ENCODE results near the gene CYB561. TPM values are rescaled to one million over a fixed set of nuclear protein-coding genes. Genes with fewer than 3 reads are reported as not detected.
A peak's percentile ranks its signal among the peaks of the same experiment; 100 is the strongest.

The CYB561 gene
- total RNA-seq, 2 donors from 2014 or later: 50.8 to 69.9 TPM

DNA sequence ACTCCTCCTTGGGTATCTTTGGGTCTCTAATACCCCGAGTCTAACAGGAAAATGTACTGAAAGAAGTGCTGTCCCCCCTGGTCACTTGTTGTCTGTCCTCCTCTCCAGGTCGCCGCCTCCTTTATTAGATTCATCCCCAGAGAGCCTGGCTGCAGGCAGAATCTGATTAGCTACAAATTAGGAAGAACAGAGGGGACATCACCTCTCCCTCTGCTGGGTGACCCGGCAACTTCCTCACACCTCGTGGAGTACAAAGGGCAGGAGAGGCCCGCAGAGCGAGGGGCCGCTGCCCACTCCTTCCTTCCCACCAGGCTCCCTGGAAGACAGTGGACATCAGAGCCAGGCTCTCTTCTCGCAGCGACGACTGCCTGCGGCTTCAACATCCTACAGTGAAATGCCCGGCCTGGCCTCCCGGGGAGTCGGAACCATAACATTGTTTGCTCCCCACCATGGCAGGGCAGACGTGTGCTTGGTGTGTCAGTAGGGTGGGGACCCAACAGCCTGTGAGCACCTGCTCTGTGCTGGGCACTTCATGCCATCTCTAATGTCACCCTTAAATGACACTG is 5.3 kb downstream of the CYB561 start:
- H3K27ac Mint-ChIP-seq: peak overlapping the region; percentile 99
- H3K36me3 Mint-ChIP-seq (ENCODE audit: low read depth): no peaks in the 10 kb centered on the region
- H3K4me3 Mint-ChIP-seq: peak overlapping the region; percentile 93
- ATAC-seq: no peak
- H3K27me3 Mint-ChIP-seq: no peaks in the 10 kb centered on the region
- no peaks in the 10 kb centered on the region for H3K9me3 ChIP-seq (ENCODE audit: control insufficient read depth, low read length, poor library complexity, severe bottlenecking)
- DNase-seq: no peak
- H3K4me1 Mint-ChIP-seq: peaks cover 36% of the 10 kb centered on the region

DNA sequence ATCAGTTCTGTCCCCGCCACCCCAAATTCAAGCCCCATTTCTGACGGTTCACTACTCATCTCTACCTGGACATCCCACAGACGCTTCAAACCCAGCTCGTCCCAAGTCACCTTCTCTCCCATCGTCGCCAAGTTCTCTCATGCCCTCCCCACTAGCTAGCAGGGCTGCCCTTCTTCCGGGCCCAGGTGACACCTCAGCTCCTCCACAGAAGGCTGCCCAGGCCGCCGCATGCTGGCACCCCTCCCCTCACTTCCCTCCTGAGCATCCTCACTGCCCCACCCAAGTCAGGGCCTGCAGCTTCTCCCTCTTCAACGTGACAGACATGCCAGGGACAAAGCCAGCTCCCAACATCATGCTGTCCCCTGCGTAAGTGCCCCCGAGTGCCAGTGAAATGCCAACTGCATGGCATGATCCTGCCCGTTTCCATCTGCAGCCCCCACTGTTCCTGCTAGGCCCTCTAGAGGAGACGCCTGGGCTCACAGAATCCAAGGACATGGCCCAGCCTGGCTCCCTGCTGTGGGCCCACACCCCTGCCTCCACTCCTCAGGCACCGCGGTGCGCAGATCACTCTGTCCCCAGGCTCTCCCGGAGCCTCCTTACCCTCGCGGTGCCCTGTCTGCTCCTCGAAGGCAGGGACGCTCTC is 5.9 kb downstream of the CYB561 start:
- H3K27ac Mint-ChIP-seq: peak overlapping the region; percentile 99
- H3K4me3 Mint-ChIP-seq: peak overlapping the region; percentile 93
- ATAC-seq: peak; percentile 60
- H3K9me3 ChIP-seq (ENCODE audit: control insufficient read depth, low read length, poor library complexity, severe bottlenecking): no peaks in the 10 kb centered on the region
- peaks cover 33% of the 10 kb centered on the region for H3K4me1 Mint-ChIP-seq
- H3K27me3 Mint-ChIP-seq: no peaks in the 10 kb centered on the region
- no peaks in the 10 kb centered on the region for H3K36me3 Mint-ChIP-seq (ENCODE audit: low read depth)
- DNase-seq: no peak

DNA sequence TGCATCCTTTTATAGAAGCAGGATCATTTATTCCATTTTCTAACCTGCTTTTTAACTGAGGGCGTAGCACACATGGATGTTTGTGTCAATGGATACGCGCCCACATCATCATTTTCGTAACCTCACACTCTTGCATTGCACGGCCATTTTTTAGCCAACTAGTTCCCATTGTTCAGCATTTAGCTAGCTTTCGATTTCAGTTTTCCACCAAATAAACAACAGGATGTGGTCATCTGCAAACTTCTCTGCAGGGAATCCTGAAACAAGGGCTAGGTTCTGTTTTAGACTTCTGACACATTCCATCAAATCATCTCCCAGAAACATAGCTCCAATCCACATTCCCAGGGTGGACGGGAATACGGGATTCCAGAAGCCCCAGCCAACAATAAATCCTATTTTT is 6.4 kb downstream of the CYB561 start:
- Mint-ChIP-seq H3K36me3 (ENCODE audit: low read depth) (peaks cover 3% of the 10 kb centered on the region), H3K27me3 (no peaks in the 10 kb centered on the region), H3K4me1 (peaks cover 31% of the 10 kb centered on the region), H3K4me3 (peak overlapping the region; percentile 93), H3K27ac (peak overlapping the region; percentile 99)
- DNase-seq (no peak), ATAC-seq (peak; percentile 51)
- H3K9me3 ChIP-seq (ENCODE audit: control insufficient read depth, low read length, poor library complexity, severe bottlenecking): no peaks in the 10 kb centered on the region

GRCh38 chr17:63438092-63439051 is 7.7 kb downstream of the CYB561 start:
- no peaks in the 10 kb centered on the region for H3K27me3 Mint-ChIP-seq
- no peak for ATAC-seq

GRCh38 chr17:63437287-63438091 is 8.6 kb downstream of the CYB561 start:
- H3K4me3 Mint-ChIP-seq: no peak overlapping the region
- H3K4me1 Mint-ChIP-seq: peaks cover 31% of the 10 kb centered on the region
- H3K27me3 Mint-ChIP-seq: no peaks in the 10 kb centered on the region
- no peak for ATAC-seq
- DNase-seq: no peak
- H3K36me3 Mint-ChIP-seq (ENCODE audit: low read depth): peaks cover 3% of the 10 kb centered on the region
- peak overlapping the region; percentile 84 for H3K27ac Mint-ChIP-seq
- no peaks in the 10 kb centered on the region for H3K9me3 ChIP-seq (ENCODE audit: control insufficient read depth, low read length, poor library complexity, severe bottlenecking)

More at GRCh38 chr17:63438092-63439051, 7.7 kb downstream of the CYB561 start:
- Mint-ChIP-seq H3K27ac (peak overlapping the region; percentile 99), H3K4me3 (peak overlapping the region; percentile 43), H3K36me3 (ENCODE audit: low read depth) (peaks cover 3% of the 10 kb centered on the region), H3K4me1 (peaks cover 33% of the 10 kb centered on the region)
- H3K9me3 ChIP-seq (ENCODE audit: control insufficient read depth, low read length, poor library complexity, severe bottlenecking): no peaks in the 10 kb centered on the region
- DNase-seq: no peak

DNA sequence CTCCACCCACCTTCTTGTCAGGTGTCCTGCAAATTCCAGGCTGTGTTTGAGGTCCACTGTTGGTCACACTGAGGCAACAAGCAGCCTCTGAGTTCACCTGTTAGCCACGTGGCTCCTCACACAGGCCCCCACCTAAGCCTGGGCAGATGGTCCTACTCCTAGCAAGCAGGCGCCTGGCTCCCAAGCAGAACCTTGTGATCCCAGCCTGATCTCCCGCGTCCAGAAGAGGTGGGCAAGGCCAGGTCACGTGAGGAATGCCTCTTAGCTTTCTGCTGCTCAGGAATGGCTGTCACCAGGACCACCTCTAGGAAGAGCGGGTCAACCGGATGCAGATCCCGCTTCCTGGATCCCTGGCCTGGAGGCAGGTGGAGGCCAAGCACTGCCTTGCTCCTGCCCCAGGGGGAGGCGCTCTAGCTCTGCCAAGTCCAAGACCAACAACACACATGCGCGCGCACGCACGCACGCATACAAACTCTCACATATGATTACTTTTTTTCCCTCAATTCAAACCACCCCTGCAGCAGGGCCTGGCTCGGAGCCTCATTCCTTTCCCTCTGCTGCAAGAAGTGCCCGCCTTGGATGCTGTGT is 9.5 kb downstream of the CYB561 start:
- ATAC-seq (no peak), DNase-seq (no peak)
- H3K27me3 Mint-ChIP-seq: no peaks in the 10 kb centered on the region
- peak overlapping the region; percentile 84 for H3K27ac Mint-ChIP-seq
- peaks cover 29% of the 10 kb centered on the region for H3K4me1 Mint-ChIP-seq
- H3K9me3 ChIP-seq (ENCODE audit: control insufficient read depth, low read length, poor library complexity, severe bottlenecking): no peaks in the 10 kb centered on the region
- H3K36me3 Mint-ChIP-seq (ENCODE audit: low read depth): peaks cover 3% of the 10 kb centered on the region
- H3K4me3 Mint-ChIP-seq: no peak overlapping the region

GRCh38 chr17:63435681-63436522 is 10.2 kb downstream of the CYB561 start:
- Mint-ChIP-seq H3K4me1 (peaks cover 27% of the 10 kb centered on the region), H3K27ac (peak overlapping the region; percentile 84), H3K4me3 (no peak overlapping the region), H3K36me3 (ENCODE audit: low read depth) (peaks cover 3% of the 10 kb centered on the region), H3K27me3 (no peaks in the 10 kb centered on the region)
- DNase-seq (no peak), ATAC-seq (no peak)
- no peaks in the 10 kb centered on the region for H3K9me3 ChIP-seq (ENCODE audit: control insufficient read depth, low read length, poor library complexity, severe bottlenecking)

GRCh38 chr17:63434951-63435571 is 11.0 kb downstream of the CYB561 start:
- Mint-ChIP-seq H3K4me3 (peak overlapping the region; percentile 22), H3K27ac (peak overlapping the region; percentile 84), H3K4me1 (peaks cover 18% of the 10 kb centered on the region), H3K27me3 (no peaks in the 10 kb centered on the region), H3K36me3 (ENCODE audit: low read depth) (peaks cover 3% of the 10 kb centered on the region)
- H3K9me3 ChIP-seq (ENCODE audit: control insufficient read depth, low read length, poor library complexity, severe bottlenecking): no peaks in the 10 kb centered on the region
- ATAC-seq (peak; percentile 93), DNase-seq (peak in 2 of 3 donors; percentile 28 to 51)

GRCh38 chr17:63433746-63434591 is 12.1 kb downstream of the CYB561 start:
- ATAC-seq (no peak), DNase-seq (no peak)
- H3K27ac Mint-ChIP-seq: peak overlapping the region; percentile 87
- H3K36me3 Mint-ChIP-seq (ENCODE audit: low read depth): peaks cover 3% of the 10 kb centered on the region
- no peaks in the 10 kb centered on the region for H3K9me3 ChIP-seq (ENCODE audit: control insufficient read depth, low read length, poor library complexity, severe bottlenecking)
- H3K4me1 Mint-ChIP-seq: peaks cover 15% of the 10 kb centered on the region
- H3K27me3 Mint-ChIP-seq: no peaks in the 10 kb centered on the region
- no peak overlapping the region for H3K4me3 Mint-ChIP-seq

GRCh38 chr17:63431939-63432804 is 13.9 kb downstream of the CYB561 start:
- H3K27me3 Mint-ChIP-seq: no peaks in the 10 kb centered on the region
- H3K27ac Mint-ChIP-seq: peak overlapping the region; percentile 87
- no peaks in the 10 kb centered on the region for H3K9me3 ChIP-seq (ENCODE audit: control insufficient read depth, low read length, poor library complexity, severe bottlenecking)
- peaks cover 27% of the 10 kb centered on the region for H3K4me1 Mint-ChIP-seq
- DNase-seq: no peak
- H3K36me3 Mint-ChIP-seq (ENCODE audit: low read depth): peaks cover 3% of the 10 kb centered on the region
- no peak overlapping the region for H3K4me3 Mint-ChIP-seq
- no peak for ATAC-seq
